AG20443 (cell line): ENCODE measurements around the gene ENGASE.

ENCODE experiments used
- DNase-seq: peaks from one replicate; pipeline ENCODE4 v3.0.0; 2012; ENCODE audit warnings: low spot score, mixed read lengths

Gene ENGASE

DNA sequence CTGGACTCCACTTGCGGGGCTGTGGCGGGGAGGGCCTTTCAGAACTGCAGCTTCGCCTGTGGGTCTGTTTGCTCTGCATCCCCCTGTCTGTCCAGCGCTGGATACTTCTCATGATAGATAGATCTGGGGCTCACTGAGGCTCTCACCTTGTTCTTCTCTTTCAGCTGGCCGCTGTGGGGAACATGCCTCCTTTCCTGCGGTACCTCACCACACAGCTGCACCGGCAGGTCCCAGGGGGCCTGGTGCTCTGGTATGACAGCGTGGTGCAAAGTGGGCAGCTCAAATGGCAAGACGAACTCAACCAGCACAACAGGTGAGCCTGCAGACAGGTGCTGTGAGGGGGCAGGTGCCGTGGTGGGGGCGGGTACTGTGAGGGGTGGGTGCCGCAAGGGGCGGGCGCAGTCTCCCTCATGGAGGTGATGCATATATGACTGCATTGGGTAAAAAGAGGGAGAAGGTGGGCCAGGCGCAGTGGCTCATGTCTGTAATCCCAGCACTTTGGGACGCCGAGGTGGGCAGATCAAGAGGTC lies 6.2 kb downstream of the ENGASE start:
- no peak for DNase-seq

DNA sequence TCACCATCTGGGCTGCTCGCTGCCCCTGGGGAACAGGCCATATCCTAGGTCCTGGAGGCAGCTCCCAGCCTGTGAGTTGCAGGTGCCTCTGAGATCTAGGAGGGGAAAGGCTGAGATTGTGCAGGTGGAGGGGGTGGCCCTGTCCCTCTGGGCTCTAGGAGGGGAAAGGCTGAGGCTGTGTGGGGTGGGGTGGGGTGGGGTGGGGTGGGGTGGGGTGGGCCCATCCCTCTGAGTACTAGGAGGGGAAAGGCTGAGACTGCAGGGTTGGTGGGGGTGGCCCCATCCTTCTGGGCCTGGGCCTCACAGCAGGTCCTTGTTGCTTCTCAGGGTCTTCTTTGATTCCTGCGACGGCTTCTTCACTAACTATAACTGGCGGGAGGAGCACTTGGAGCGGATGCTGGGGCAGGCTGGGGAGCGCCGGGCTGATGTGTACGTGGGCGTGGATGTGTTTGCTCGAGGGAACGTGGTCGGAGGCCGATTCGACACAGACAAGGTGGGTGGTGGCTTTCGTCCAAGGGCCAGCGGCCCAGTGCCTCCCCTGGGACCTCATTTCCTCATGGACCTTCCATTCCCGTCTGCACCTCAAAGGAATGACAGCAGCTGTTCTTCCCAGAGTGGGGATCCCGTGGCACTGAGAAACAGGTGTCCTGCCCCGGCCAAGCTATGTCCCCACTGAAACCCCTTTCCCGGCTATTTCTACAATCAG lies 7.1 kb downstream of the ENGASE start:
- DNase-seq: no peak

DNA sequence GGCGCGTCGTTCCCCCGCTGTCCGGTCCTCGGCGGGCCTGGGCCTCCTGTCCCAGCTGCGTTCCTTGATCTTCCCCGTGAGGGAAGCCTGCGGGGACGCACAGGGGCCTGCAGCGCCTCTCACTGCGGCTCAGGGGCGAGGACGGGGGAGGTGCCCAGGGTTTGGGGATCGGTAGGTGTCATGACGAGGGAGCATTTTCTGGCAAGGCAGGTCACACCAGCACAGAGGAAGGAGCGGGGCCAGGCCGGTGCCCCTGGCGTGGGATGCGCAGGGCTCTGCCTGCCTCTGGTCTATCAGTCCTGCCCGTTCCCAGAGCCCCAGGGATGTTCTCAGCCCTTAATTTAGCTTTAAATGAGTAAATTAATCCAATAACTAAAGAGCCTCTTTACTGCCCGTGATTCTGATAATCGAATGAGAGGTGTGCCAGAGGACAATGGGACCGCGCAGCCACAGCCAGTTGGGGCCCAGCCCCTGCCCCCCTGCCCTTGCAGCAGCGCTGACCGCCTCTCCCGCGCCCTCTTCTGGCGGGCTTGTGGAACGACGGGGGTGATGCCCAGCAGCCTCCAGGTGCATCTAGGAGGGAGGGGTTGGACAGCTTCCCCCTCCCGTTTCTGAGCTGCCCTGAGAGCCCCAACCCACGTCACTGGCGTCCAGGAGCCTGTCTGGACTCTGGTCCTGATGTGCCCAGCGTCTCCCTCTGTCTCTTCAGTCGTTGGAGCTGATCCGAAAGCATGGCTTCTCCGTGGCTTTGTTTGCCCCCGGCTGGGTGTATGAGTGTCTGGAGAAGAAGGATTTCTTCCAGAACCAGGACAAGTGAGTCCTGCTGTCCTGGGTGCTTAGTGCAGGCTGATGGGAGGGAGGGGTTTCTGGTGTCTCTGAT lies 7.9 kb downstream of the ENGASE start:
- DNase-seq: peak; percentile 86

DNA sequence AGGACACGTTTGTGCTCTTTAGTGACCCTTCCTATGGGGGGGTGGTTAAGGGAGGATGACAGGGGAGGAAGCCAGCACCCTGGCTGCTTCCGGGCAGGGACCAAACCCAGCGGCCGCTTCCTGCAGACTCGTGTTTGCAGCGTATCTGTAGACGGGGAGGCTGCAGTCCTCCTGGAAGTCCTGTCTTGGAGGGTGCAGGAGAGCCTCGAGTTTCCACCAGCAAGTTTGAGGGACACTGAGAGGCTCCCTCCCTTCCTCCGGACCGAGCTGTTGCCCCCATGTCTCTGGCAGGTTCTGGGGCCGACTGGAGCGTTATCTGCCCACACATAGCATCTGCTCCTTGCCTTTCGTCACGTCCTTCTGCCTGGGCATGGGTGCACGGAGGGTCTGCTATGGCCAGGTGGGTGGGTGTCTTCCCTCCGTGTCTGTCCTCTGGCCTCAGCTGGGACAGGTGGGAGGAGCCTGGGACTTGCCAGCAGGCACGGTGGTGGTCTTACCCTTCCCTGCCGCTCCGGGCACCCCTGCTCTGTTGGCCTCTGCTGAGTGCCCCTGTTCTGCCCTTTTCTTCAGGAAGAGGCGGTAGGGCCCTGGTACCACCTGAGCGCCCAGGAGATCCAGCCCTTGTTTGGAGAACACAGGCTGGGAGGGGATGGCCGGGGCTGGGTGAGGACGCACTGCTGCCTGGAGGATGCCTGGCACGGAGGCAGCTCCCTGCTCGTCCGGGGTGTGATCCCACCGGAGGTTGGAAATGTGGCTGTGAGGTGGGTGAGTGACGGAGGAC lies 8.8 kb downstream of the ENGASE start:
- DNase-seq: no peak

DNA sequence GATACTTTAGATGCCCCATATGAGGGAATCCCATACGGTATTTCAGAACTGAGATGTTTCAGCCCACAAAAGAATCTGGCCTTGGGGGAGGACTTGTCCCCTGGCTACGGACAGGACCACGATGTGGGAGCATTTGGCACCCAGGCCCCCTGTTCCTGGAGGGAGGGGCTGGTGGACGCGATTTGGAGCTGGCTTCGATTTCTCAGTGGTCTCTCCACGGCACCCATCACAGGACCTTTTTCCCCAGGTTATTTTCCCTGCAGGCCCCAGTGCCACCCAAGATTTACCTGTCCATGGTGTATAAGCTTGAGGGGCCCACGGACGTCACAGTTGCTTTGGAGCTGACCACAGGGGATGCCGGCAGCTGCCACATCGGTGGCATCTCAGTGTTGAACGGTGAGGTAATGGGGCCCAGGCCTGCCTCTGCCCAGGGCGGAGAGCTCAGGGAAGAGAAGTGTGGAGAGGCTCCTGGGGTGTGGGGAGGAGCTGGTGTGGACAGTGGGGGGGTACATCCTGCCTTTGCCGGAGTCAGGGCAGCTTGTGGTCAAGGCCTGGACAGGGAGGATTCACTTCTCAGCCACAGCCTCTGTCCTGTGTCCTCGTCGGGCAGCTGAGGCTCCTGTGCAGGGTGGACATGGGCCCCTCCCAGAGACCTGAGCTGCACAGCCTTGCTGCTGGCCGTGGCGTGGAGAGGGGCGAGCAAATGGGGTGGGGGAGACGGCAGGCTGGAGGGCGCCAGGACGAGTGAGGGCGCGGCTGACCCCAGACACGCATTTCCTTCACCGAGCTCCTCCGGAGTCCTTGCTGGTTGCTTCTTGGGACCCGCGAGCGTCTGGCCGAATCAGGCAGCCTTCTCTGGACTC lies 9.9 kb downstream of the ENGASE start:
- no peak for DNase-seq

DNA sequence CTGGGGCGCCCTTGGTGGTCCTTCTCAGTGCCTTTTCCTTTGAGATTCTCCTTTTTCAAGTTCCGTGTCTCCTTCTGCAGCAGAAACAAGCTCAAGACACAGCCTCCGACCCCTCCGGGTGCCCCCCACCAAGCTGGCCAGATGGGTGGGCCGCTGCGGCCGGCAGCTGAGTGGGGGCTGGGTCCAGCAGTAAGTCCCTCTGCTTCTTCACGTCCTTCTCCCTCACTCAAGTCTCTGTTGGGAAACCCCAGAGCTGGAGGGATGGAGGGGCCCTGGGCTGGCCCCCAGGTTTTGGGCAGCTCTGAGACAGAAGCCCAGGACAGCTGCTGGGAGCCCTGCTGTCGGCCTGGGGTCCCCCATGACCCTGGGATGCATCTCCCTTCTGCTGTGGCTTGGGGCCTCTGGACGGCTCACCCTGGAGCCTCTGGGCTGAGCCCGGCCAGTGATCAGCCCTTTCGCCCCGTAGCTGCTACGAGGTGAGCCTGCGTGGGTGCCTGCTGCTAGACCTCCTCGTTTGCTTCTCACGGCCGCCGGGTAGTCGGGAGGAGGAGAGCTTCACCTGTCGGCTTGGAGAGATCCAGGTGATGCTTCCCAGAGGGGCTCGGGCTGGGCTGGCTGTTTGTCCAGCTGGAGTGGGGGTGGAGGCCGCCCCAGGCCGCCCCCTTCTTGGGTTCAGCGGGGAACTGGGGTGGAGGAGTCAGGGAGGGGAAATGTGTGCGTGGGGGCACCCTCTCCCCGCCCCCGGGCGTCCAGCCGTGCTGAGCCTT lies 10.7 kb downstream of the ENGASE start:
- no peak for DNase-seq

DNA sequence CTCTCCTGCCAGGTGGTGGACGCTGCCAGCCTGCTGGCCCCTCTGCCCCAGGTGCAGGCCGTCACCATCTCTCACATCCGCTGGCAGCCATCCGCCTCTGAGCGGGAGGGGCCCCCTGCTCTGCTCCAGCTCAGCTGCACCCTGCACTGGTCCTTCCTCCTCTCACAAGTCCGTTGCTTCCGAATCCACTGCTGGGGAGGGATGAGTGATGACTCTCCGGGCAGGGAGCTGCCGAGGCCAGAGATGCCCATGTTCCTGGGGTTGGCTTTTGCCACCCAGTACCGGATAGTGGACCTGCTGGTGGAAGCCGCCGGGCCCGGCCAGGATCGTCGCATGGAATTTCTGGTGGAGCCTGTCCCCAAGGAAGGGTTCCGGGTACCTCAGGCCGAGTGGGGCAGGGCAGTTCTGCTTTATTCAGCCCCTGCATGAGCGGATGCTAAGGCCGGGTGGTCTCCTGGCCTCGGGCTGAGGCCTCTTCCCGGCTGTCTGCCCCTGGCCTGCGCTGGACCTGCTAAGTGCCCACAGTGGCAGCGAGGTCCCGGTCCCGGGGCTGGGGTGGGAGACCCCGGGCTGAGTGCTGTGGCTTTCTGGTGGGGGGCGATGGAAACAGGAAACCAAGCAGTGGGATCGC lies 11.4 kb downstream of the ENGASE start:
- no peak for DNase-seq

DNA sequence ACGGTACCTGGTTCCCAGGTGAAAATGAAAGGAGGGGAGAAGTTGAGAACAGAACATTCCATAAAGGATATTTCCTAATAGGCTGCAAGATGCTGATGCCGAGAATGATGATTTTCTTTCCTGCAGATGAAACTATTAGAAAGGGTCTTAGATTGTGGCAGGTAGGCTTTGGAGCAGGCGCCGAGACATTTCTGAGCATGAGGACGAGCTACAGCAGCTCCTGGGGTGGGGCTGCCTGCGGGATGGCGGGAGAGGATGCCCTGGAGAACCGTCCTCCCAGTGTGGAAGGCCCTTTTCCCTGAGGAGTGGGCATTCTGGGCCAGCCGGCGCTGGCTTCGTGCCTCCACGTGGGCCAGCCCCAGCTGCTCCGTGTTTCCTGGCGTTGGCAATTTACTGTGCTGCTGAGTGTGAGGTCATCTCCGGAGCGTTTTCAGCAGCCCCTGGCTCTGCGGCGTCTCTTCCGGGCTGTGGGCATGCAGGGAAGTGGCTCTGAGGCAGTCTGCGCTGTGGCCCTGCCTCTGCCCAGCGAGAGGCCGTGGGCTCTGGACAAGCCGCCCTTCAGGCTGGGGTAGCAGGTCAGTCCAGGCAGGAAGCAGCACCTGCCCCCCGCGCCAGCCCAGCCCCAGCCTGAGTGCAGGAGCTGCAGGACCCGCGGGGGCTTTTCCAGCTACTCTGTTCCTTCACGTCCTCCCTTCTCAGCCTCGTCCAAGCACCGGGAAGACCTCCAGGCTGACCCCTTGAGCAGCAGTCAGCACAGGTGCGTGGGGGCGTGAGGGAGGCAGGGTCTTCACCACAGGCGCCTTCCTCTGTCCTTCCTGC lies 12.2 kb downstream of the ENGASE start:
- DNase-seq: no peak

DNA sequence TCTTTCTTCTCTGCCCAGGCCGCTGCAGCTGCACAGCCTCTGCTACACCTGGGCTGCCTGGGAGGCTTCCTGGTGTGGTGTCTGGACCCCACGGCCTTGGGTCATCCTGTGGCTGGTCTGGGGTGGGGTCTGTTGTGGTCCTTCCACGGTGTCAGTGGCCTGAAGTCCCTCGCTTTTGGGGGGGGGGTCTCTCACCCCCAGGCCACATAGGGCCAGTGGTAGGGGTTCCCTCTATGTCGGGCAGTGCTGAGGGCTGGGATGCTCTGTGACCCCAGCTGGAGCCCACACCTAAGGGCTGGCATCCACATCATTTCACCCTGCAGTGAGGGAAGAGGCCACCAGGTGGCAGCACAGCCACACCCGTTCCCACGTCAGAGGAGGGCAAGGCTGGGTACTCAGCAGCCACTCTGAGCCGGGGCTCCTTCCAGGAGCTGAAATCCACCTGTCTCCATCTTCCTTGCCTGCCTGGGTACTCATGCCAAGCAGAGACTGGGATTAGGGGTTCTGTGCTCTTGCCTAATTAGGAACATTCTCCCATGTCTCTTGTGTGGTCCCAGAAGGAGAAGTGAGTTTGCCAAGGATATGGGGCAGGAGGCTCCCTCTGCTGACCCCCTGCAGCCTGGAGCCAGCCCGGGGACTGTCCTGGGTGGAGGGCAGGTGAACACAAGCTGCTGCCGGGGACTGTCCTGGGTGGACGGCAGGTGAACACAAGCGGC lies 13.0 kb downstream of the ENGASE start:
- peak; percentile 88 for DNase-seq

DNA sequence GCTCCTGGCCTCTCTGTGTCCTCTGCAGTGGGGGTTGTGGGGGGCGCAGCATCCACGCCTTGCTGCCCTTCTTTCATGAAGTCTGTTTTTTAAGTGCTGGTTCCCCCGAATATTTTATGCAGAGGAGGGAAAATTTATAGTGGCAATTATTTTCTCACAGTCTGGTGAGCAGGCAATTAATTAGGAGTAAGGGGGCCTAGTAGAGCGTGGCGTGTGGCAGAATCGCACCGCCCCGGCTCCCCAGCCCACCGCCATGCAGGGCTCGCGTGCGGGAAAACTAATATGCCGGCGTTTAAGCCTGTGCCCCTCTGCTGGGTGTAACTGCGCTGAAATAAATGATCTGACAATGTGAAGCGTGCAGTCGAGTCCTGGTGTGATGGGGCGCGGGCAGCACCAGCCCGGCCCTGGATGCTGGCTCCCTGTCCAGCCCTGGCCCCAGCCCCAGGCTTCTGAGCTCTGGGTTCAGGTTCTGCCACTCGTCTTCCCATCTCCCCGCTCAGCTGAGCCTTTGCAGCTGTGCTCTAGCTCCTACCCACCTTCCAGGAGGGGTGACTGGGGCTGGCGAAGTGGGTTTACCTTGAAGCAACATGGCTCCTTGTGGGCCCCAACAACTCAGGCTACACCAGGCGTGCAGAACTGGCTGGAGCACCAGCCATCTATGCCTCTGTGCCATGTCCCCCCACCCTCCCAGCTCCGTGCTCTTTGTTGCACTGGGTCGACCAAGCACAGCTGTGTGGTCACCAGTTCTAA lies 13.8 kb downstream of the ENGASE start:
- no peak for DNase-seq

DNA sequence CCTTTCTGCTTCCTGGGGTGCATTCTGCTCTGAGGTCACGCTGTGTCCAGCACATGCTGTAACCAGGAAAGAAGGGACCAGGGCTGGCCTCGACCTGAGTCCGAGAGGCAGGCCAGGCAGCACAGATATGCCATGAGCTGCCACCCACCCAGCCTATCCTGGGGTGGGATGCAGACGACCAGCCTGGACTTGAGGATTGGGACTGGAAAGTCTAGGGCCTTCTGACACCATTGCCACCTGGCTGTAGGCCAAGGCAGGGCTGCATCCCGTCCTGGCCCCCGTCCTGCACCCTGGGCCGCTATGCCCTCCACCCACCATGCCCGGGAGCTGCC lies 14.3 kb downstream of the ENGASE start:
- no peak for DNase-seq

DNA sequence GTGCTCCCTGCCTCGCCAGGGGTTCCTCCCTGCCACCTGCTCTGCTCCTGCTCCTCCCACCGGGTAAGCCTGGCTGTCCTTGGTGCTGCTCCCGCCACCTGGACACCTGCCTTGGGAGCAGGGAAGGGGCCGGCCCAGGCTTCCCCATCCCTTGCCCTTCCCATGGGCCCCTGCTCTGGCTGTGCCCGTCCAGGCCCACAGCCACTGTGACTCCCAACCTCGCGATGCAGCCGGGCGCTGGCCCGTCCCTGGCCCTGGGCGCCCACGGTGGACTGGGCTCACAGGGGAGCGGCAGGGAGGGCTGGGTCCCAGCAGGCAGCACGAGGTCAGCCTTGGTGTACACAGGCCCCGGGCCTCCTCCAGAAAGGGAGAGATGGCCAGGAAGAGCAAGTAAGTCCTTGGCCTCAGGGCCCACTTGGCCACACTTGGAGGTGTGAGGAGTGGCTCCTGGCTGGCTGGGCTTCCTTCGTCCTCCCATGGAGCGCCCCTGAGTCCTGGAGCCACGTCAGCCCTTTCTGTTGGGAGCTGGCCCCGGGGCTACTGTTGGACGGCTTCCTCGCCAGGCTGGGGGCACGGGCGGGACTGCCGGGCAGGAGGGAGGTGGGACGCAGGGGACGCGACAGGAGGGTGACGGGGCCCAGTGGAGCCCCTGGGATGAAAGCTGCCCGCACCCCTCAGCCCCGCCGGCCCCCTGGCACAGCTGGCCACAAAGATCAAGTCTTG lies 15.3 kb downstream of the ENGASE start:
- DNase-seq: no peak

DNA sequence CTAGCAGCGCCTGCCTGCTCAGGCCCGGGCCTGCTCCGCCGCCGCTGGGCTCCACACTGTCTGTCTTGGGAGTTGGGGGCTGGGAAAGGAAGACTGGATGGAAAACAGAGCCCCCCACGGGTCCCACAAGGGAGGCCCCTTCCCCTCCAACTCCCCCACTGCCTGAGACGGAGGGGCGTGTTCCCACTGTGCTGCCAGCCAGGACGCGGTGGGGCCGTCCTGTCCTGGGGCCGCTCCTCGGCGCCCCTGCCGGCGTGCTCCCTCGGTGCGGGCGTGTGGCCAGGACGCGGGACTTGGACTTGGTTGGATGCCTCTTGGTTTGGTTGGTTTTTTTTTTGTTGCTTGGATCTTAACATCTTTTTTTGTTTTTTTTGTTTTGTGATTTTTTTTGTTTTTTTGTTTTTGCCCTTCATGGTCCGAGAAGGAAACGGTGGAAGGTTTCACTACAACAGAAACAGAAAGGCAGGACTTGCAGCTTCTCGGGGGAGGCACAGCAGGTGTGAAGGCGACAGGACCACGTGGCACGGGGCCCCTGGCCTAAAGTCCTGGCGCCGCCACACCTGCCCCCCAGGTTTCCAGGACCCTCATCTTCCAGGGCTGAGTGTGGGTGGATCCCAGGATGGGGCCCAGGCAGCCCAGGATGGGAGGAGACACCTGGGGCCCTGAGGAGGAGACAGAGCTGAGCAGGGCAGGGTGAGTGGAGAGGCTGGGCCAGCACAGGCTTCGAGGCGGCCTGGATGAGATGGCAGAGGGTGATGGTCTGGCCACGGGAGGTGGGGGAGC lies 16.0 kb downstream of the ENGASE start:
- DNase-seq: peak; percentile 71

DNA sequence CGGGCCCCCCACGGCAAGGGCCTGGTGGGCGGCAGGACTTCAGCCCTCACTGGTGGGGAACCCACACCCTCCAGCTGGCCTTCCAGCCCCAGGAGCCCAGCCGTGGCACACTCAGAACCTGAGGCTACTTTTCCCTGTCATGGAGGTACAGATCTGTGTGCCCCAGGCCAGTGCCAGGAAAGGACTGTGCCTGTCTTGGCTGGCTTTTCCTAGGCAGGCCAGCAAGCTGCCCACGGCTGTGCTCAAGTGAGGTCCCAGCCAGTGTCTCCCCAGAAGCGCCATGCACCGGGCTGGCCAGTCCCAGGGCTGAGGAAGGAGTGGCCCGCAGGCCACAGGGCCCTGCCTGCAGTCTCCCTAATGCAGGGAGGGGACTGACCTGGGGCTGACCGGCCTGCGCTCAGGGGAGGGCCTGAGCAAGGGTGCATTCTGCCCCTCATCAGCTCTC lies 16.6 kb downstream of the ENGASE start:
- DNase-seq: no peak

DNA sequence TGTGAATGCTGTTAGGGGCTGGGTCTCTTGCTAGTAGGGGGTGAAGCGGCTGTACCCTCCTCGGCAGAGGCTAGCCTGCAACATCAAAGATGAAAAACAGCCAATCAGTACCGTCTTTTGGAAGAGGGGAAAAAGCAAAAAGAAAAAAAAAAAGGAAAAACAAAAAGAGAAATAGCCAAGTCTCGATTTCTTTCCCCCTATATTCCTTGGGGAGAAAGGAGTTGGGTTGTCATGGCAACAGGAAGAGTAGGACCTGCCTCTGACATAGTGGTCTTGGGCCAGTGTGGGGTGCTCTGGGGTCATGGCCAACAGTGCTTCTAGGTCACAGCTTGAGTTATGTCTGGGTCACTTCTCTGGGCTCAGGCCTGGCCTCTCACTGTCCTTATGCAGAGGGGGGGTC lies 17.9 kb downstream of the ENGASE start:
- no peak for DNase-seq

DNA sequence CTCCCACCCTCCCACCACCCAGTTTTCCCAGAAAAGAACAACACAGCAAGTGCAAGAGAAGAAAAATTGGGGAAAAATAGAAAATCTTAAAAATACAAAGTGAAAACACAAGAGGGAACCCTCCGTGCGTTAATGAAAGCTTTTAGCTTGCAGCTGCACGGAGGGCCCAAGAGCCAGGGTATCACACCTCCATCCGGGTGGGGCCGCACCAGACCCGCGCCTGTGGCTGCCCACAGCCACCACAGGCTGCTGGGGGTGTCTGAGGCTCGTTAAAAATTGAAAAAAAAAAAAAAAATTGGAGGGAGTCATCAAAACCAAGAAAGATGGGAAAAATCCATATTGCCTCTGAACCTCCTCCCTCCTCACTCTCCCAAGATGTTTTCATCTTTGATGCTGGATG lies 18.6 kb downstream of the ENGASE start:
- DNase-seq: no peak

DNA sequence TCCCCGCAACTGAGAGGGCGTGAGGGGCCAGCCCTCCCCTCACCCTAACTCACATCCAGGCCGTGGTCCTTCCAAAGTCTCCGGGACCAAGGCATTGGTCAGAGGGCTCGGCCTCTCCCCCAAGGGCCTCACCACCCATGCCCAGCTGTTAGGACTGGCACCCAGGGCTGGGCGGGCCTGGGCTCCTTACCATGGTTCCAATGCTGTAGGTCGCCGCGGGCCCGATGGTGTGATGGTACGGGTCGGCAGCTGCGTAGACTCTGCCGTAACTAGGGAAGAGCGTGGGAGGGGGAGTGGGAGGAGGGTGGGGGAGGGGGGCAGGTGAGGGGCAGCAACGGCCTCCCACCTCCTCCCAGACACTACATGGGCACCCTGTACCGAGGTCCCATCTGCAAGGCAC lies 19.6 kb downstream of the ENGASE start:
- DNase-seq: no peak
